Transverse colon (tissue), 4 donors: ENCODE measurements around the gene EYS. TPM values are rescaled to one million over a fixed set of nuclear protein-coding genes. Genes with fewer than 3 reads are reported as not detected.

Experiments used
- DNase-seq: peaks from one replicate; pipeline ENCODE4 v3.0.0-alpha.2; 2019
- H3K27ac ChIP-seq, 4 donors: fragments of 200-600 bp; sonication (generic); 2 replicates each; pipeline ENCODE4 v1.5.1; 2016 to 2018; ENCODE audit warnings: inconsistent platforms in 4 of 4
- H3K27me3 ChIP-seq: fragments of 200-600 bp; sonication (generic); 2 replicates; pipeline ENCODE4 v1.5.1; 2017; ENCODE audit warnings: inconsistent platforms
- H3K36me3 ChIP-seq, 4 donors: fragments of 200-600 bp; sonication (generic); 2 replicates each; pipeline ENCODE4 v1.5.1; 2017 to 2019; ENCODE audit warnings: inconsistent platforms in 4 of 4
- H3K4me1 ChIP-seq, 4 donors: fragments of 200-600 bp; sonication (generic); 2 replicates each; pipeline ENCODE4 v1.5.1; 2017 to 2020; ENCODE audit warnings: inconsistent platforms in 4 of 4
- H3K4me3 ChIP-seq, 4 donors: fragments of 200-600 bp; sonication (generic); 1 replicate in 1 of 4; 2 replicates in 3 of 4; pipeline versions ENCODE4 v1.5.1 to v1.6.1; 2017 to 2019; ENCODE audit warnings: inconsistent platforms in 4 of 4
- H3K9me3 ChIP-seq, 2 donors: fragments of 200-600 bp; sonication (generic); 2 replicates each; pipeline ENCODE4 v1.5.1; 2017 to 2019; ENCODE audit warnings: inconsistent platforms in 2 of 2
- EP300 ChIP-seq: sonication (generic); formaldehyde crosslinking; IDR thresholded peaks from one replicate; pipeline ENCODE4 v1.6.1; 2017; ENCODE audit warnings: antibody characterized with exemption, low read depth
- POLR2A ChIP-seq: fragments of 450-650 bp; IDR thresholded peaks from one replicate; pipeline ENCODE4 v1.6.1; 2016; ENCODE audit warnings: antibody characterized with exemption, mild to moderate bottlenecking, moderate library complexity
- POLR2AphosphoS5 ChIP-seq, 3 donors: sonication (generic); formaldehyde crosslinking; IDR thresholded peaks; one replicate each; pipeline ENCODE4 v1.6.1; 2016; ENCODE audit warnings: antibody characterized with exemption in 3 of 3
- WGBS, 2 donors: methylation state at CpG; one replicate each; pipeline ENCODE4 v1.1.5; 2018; ENCODE audit warnings: low coverage in 1 of 2; 5-methylcytosine and 5-hydroxymethylcytosine counted together
- in situ Hi-C, 4 donors: fragments of 200-750 bp; cut with MboI; loops; one replicate each; pipeline versions ENCODE4 v1.15.0 to v1.15.1; 2017; ENCODE audit warnings: low sequenced_read_pairs in 3 of 4, low pct_ligation_motif_present in 1 of 4, low pct_unique_long_range_greater_than_20kb in 1 of 4
- intact Hi-C: fragments of 100-400 bp; cut with DNase I; formaldehyde crosslinking; loops from one replicate; pipeline ENCODE4 v1.15.1; 2023; ENCODE audit warnings: low total_unique reads
- total RNA-seq, 4 donors: library from RNA; depleted of rRNA; stranded (reverse); fragments of >200 nt; gene quantifications; one replicate each; pipeline ENCODE4 v1.1.0, GENCODE V29; 2016
- TF ChIP-seq, protein P1 (sequence below), 5 experiments: fragments of 200-600 bp in 3 of 5; fragments of 450-650 bp in 2 of 5; sonication (generic) in 3 of 5; IDR thresholded peaks; 1 replicate in 2 of 5; 2 replicates in 3 of 5; pipeline ENCODE4 v1.5.1; 2016 to 2017; ENCODE audit warnings: antibody characterized with exemption in 5 of 5, inconsistent platforms in 3 of 5, mild to moderate bottlenecking in 2 of 5, moderate library complexity in 1 of 5

EYS gene
- total RNA-seq, 4 donors from 2014 or later: 0.41 TPM; not detected in 3

GRCh38 chr6:65081756-65082155 is 625.3 kb downstream of the EYS start:
- TF ChIP-seq POLR2AphosphoS5 (IDR thresholded peaks at IDR 0.05): no peak
- TF ChIP-seq EP300: no peak
- TF ChIP-seq POLR2A: no peak
- TF ChIP-seq, protein P1, sequence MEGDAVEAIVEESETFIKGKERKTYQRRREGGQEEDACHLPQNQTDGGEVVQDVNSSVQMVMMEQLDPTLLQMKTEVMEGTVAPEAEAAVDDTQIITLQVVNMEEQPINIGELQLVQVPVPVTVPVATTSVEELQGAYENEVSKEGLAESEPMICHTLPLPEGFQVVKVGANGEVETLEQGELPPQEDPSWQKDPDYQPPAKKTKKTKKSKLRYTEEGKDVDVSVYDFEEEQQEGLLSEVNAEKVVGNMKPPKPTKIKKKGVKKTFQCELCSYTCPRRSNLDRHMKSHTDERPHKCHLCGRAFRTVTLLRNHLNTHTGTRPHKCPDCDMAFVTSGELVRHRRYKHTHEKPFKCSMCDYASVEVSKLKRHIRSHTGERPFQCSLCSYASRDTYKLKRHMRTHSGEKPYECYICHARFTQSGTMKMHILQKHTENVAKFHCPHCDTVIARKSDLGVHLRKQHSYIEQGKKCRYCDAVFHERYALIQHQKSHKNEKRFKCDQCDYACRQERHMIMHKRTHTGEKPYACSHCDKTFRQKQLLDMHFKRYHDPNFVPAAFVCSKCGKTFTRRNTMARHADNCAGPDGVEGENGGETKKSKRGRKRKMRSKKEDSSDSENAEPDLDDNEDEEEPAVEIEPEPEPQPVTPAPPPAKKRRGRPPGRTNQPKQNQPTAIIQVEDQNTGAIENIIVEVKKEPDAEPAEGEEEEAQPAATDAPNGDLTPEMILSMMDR (IDR thresholded peaks at IDR 0.05): no peak
- H3K27ac ChIP-seq: no peak overlapping the region
- in situ Hi-C loops (no loop called here), intact Hi-C loops (no loop called here)
- WGBS, 2 donors: 95 to 100% methylated on average over 1 of the region's 1 CpG
- H3K27me3 ChIP-seq: no peaks in the 10 kb centered on the region
- H3K4me3 ChIP-seq: no peak overlapping the region
- no peaks in the 10 kb centered on the region for H3K36me3 ChIP-seq
- no peak for DNase-seq
- no peaks in the 10 kb centered on the region for H3K9me3 ChIP-seq
- no peaks in the 10 kb centered on the region for H3K4me1 ChIP-seq

DNA sequence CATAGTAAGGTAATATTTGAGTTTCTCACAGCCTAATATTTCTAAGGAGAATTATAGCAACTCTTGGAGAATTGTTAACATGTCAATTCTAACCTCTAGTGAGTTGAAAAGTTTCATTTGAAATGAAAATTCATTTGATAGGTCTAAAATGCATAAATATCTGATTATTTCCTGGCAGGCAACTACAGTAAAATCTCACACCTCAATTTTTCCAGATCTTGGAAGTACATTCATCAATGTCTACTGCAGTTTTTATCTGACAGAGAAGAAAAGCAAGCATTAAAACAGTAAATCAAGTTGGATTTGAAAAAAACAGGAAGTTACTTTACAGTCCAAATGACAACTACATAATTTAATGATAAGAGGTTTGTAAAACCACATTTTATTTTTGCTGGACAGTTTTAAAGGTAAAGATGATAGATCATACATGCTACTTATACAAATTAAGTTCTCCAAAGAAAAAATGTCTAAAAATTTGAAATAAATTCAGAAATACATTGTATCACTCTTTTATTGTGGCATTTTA is 631.3 kb downstream of the EYS start:
- in situ Hi-C loops (no loop called here), intact Hi-C loops (no loop called here)
- Histone ChIP-seq H3K4me1 (no peaks in the 10 kb centered on the region), H3K36me3 (no peaks in the 10 kb centered on the region), H3K27ac (no peak overlapping the region), H3K4me3 (no peak overlapping the region), H3K27me3 (no peaks in the 10 kb centered on the region), H3K9me3 (no peaks in the 10 kb centered on the region)
- TF ChIP-seq POLR2AphosphoS5 (IDR thresholded peaks at IDR 0.05) (no peak), EP300 (no peak), POLR2A (no peak)
- TF ChIP-seq, protein P1 (IDR thresholded peaks at IDR 0.05): no peak
- no peak for DNase-seq

DNA sequence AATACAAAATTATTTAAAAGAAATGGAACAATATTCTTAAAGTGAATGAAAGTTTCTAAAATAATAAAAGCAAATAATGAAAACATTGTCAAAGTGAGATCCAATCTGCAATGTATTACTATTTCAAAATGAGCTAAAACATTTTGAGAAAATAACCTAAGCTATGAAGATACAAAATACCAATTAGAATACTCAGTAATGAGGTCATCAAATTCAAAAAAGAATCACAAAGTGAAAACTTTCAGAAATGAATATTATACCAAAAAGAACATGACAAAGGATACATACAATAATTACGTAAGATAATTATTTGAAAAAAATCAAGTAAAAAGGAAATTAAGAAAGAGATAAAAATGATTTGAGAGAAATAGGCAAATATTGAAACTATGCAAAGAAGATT is 634.5 kb downstream of the EYS start:
- no peak overlapping the region for H3K27ac ChIP-seq
- WGBS, 2 donors: 100% methylated on average over 1 of the region's 1 CpG
- intact Hi-C loops: no loop called here

GRCh38 chr6:65071480-65071879 is 635.5 kb downstream of the EYS start:
- WGBS, 2 donors: 69 to 94% methylated on average over 2 of the region's 2 CpGs
- Histone ChIP-seq H3K9me3 (no peaks in the 10 kb centered on the region), H3K27me3 (no peaks in the 10 kb centered on the region), H3K36me3 (no peaks in the 10 kb centered on the region), H3K4me3 (no peak overlapping the region), H3K27ac (no peak overlapping the region), H3K4me1 (no peaks in the 10 kb centered on the region)
- DNase-seq: no peak
- TF ChIP-seq POLR2A (no peak), POLR2AphosphoS5 (IDR thresholded peaks at IDR 0.05) (no peak), EP300 (no peak)
- TF ChIP-seq, protein P1 (IDR thresholded peaks at IDR 0.05): no peak
- intact Hi-C loops (no loop called here), in situ Hi-C loops (no loop called here)

More for the DNA sequence above, 634.5 kb downstream of the EYS start:
- H3K9me3 ChIP-seq: no peaks in the 10 kb centered on the region
- in situ Hi-C loops: no loop called here
- TF ChIP-seq EP300 (no peak), POLR2AphosphoS5 (IDR thresholded peaks at IDR 0.05) (no peak)
- no peak overlapping the region for H3K4me3 ChIP-seq
- DNase-seq: no peak
- H3K36me3 ChIP-seq: no peaks in the 10 kb centered on the region
- no peaks in the 10 kb centered on the region for H3K27me3 ChIP-seq
- H3K4me1 ChIP-seq: no peaks in the 10 kb centered on the region

- Histone ChIP-seq H3K9me3 (no peaks in the 10 kb centered on the region), H3K27me3 (no peaks in the 10 kb centered on the region), H3K27ac (no peak overlapping the region), H3K36me3 (no peaks in the 10 kb centered on the region), H3K4me3 (no peak overlapping the region), H3K4me1 (no peaks in the 10 kb centered on the region)
- TF ChIP-seq EP300: no peak
- no peak for TF ChIP-seq POLR2AphosphoS5 (IDR thresholded peaks at IDR 0.05)
- TF ChIP-seq, protein P1 (IDR thresholded peaks at IDR 0.05): no peak
- no peak for TF ChIP-seq POLR2A
- no peak for DNase-seq
- in situ Hi-C loops: no loop called here
- intact Hi-C loops: no loop called here
- WGBS, 2 donors: 88% methylated on average over 1 of the region's 1 CpG; no CpG with 5 or more reads in 1 of the 2 donors
Observed at GRCh38 chr6:65064844-65065243, 642.2 kb downstream of the EYS start.
